Measurements from ENCODE around the gene PATJ.

DNA sequence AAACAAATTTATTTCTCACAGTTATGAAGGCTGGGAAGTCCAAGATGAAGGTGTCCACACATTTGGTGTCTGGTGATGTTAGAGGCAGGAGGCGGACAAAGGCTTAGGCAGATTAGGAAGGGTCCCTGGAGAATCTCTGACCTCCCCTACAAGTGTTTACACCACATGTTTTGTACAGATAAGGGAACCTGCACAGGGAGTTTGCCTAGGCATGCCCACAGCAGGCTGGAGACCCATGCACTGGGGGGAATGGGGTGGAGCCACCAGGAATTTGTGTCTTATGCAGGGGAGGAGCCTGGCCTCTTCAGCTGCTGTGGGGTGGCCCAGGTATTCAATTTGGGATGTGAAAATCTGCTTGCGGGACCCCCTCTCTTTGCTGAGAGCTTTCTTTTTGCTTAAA lies 131.3 kb downstream of the PATJ start:
- TF ChIP-seq, protein P1, sequence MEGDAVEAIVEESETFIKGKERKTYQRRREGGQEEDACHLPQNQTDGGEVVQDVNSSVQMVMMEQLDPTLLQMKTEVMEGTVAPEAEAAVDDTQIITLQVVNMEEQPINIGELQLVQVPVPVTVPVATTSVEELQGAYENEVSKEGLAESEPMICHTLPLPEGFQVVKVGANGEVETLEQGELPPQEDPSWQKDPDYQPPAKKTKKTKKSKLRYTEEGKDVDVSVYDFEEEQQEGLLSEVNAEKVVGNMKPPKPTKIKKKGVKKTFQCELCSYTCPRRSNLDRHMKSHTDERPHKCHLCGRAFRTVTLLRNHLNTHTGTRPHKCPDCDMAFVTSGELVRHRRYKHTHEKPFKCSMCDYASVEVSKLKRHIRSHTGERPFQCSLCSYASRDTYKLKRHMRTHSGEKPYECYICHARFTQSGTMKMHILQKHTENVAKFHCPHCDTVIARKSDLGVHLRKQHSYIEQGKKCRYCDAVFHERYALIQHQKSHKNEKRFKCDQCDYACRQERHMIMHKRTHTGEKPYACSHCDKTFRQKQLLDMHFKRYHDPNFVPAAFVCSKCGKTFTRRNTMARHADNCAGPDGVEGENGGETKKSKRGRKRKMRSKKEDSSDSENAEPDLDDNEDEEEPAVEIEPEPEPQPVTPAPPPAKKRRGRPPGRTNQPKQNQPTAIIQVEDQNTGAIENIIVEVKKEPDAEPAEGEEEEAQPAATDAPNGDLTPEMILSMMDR (IDR thresholded peaks at IDR 0.05) = no peak
- no peak for TF ChIP-seq POLR2A (IDR thresholded peaks at IDR 0.05)
- no peak for TF ChIP-seq POLR2AphosphoS5 (IDR thresholded peaks at IDR 0.05)
- TF ChIP-seq EP300 (IDR thresholded peaks at IDR 0.05) = no peak
